IPS-20b (cell line): ENCODE measurements around the gene TFCP2L1.

ENCODE experiments used
- H3K27ac ChIP-seq: one replicate; pipeline ENCODE4 v1.5.1; 2013; ENCODE audit warnings: low read length
- H3K27me3 ChIP-seq: 2 replicates; pipeline ENCODE4 v1.6.1; 2013; ENCODE audit warnings: mild to moderate bottlenecking, low read length, inconsistent platforms; ENCODE audit not compliant: insufficient read depth
- H3K36me3 ChIP-seq: 2 replicates; pipeline ENCODE4 v1.6.1; 2013; ENCODE audit warnings: low read depth, mild to moderate bottlenecking, inconsistent platforms, low read length, moderate library complexity; ENCODE audit not compliant: insufficient read depth
- H3K4me1 ChIP-seq: 2 replicates; pipeline ENCODE4 v1.6.1; 2013; ENCODE audit warnings: mild to moderate bottlenecking, control low read depth, inconsistent platforms, low read length, moderate library complexity; ENCODE audit not compliant: insufficient read depth
- H3K4me3 ChIP-seq: 2 replicates; pipeline ENCODE4 v1.5.1; 2013; ENCODE audit warnings: mild to moderate bottlenecking, low read length, inconsistent platforms
- H3K9ac ChIP-seq: 2 replicates; pipeline ENCODE4 v1.6.1; 2013; ENCODE audit warnings: low read depth, mild to moderate bottlenecking, inconsistent platforms, low read length, moderate library complexity
- H3K9me3 ChIP-seq: 2 replicates; pipeline ENCODE4 v1.6.1; 2013; ENCODE audit warnings: mild to moderate bottlenecking, low read depth, low read length, inconsistent platforms; ENCODE audit not compliant: insufficient read depth

The TFCP2L1 gene

DNA sequence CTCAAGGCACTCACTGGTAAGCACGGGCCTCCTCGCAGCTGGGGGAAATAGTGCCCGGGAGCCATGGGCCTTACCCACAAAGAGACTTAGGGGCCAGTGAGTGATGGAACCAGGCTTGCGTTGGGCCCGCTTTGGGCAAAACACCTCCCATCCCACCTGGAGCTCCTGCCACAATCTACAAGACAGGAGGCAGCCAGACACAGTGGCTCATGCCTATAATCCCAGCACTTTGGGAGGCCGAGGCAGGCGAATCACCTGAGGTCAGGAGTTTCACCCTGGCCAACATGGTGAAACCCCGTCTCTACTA, 88.2 kb downstream of the TFCP2L1 start:
- Histone ChIP-seq H3K27ac (no peak overlapping the region), H3K27me3 (no peaks in the 10 kb centered on the region; the same call in 1 of the 2 replicates), H3K36me3 (no peaks in the 10 kb centered on the region), H3K9me3 (no peaks in the 10 kb centered on the region), H3K4me3 (no peak overlapping the region), H3K4me1 (no peaks in the 10 kb centered on the region), H3K9ac (no peak overlapping the region)

- no peaks in the 10 kb centered on the region for H3K4me1 ChIP-seq
- H3K9ac ChIP-seq, result no peak overlapping the region
- no peaks in the 10 kb centered on the region for H3K36me3 ChIP-seq
- no peak overlapping the region for H3K4me3 ChIP-seq
- H3K27ac ChIP-seq, result no peak overlapping the region
- H3K27me3 ChIP-seq, result no peaks in the 10 kb centered on the region; the same call in 1 of the 2 replicates
- H3K9me3 ChIP-seq, result no peaks in the 10 kb centered on the region
These were observed 88.7 kb downstream of the TFCP2L1 start for GRCh38 chr2:121196132-121196848.

GRCh38 chr2:121195036-121195435, 90.0 kb downstream of the TFCP2L1 start:
- no peaks in the 10 kb centered on the region for H3K9me3 ChIP-seq
- no peak overlapping the region for H3K27ac ChIP-seq
- H3K4me3 ChIP-seq, result no peak overlapping the region
- H3K36me3 ChIP-seq, result no peaks in the 10 kb centered on the region
- no peaks in the 10 kb centered on the region for H3K4me1 ChIP-seq
- H3K9ac ChIP-seq, result no peak overlapping the region
- H3K27me3 ChIP-seq, result no peaks in the 10 kb centered on the region

DNA sequence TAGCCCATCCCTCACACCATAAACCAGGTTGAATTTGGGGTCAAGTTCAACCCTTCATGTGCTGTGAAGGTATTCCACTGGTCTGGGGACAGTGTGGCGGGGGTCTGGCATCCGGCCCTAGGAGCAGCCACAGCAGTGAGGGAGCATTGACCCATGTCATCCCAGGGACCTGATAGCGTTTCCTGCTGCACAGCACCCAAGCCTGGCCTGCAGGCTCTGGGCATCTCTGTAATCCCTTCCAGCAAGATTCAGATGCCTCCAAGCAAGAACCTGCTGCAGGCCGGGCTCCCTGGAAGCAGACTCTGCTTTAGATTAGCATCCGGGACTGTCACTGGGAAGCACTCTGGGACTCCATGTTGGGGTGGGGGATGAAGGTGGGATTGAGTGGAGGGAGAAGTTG, 90.4 kb downstream of the TFCP2L1 start:
- Histone ChIP-seq H3K4me3 (no peak overlapping the region), H3K9me3 (no peaks in the 10 kb centered on the region), H3K36me3 (no peaks in the 10 kb centered on the region), H3K9ac (no peak overlapping the region), H3K27ac (no peak overlapping the region), H3K4me1 (no peaks in the 10 kb centered on the region), H3K27me3 (no peaks in the 10 kb centered on the region)

DNA sequence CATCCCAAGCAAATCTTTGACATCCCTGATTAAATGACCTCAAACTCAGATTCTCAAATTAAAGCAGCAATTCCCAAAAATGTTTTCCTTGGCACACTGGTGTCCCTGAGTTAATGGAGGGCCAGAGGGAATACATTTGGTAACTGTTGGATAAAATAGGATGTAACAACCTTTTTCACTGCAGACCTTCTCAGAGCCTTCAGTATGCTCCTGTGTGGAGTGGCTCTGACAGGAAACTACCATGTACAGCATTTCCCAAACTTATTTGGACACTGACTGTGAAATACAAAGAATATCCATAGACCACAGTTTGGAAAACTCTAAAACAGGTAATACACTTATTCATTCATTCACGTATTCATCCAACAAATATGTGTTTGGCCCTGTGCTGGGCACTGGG, 91.8 kb downstream of the TFCP2L1 start:
- no peaks in the 10 kb centered on the region for H3K27me3 ChIP-seq
- H3K27ac ChIP-seq, result no peak overlapping the region
- H3K9ac ChIP-seq, result no peak overlapping the region
- H3K4me3 ChIP-seq, result no peak overlapping the region
- no peaks in the 10 kb centered on the region for H3K9me3 ChIP-seq
- no peaks in the 10 kb centered on the region for H3K4me1 ChIP-seq
- no peaks in the 10 kb centered on the region for H3K36me3 ChIP-seq

GRCh38 chr2:121192576-121192975, 92.4 kb downstream of the TFCP2L1 start:
- Histone ChIP-seq H3K27ac (no peak overlapping the region), H3K9ac (no peak overlapping the region), H3K9me3 (no peaks in the 10 kb centered on the region), H3K36me3 (no peaks in the 10 kb centered on the region), H3K4me3 (no peak overlapping the region), H3K4me1 (no peaks in the 10 kb centered on the region), H3K27me3 (no peaks in the 10 kb centered on the region)

DNA sequence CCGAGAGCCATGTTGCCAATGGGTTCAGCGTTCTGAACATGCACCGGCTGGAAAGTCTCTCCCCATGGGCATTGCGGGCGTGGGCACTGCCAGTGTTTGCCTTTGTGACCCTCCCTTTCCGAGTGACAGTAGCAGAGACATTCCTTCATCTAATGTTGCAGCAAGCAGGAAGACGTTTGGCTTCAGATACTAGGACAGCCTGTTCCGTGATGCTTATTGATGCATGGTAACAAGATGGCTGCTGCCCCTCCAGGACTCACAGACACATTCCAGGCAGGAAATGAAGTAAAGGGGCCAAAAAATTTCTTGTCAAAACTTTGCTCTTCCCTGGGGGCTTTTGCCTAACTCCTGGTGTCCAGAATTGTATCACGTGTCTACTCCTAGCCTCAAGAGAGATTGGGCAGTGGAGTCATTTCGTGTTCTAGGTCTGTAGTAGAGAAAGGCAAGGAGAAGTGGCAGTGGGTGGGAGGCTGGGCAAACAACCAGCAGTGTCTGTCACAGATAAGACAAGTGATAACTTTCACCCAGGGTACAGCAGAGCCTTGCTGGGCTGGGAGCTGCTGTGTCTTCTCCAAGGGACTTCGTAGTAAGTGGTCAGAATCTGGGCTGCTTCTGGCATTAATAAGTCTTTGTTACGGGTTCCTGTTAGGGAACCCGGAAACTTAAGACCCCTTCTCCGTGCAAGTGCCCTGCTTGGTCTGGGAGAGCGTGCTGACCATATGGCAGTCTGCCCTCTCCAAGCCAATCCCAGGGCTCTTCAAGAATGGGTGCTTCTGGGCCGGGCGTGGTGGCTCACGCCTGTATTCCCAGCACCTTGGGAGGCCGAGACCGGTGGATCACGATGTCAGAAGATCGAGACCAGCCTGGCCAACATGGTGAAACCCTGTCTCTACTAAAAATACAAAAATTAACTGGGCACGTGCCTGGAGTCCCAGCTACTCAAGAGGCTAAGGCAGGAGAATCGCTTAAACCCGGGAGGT, 93.5 kb downstream of the TFCP2L1 start:
- H3K4me3 ChIP-seq, result no peak overlapping the region
- no peaks in the 10 kb centered on the region for H3K36me3 ChIP-seq
- no peaks in the 10 kb centered on the region for H3K27me3 ChIP-seq
- no peaks in the 10 kb centered on the region for H3K9me3 ChIP-seq
- no peaks in the 10 kb centered on the region for H3K4me1 ChIP-seq
- H3K27ac ChIP-seq, result no peak overlapping the region
- H3K9ac ChIP-seq, result no peak overlapping the region

DNA sequence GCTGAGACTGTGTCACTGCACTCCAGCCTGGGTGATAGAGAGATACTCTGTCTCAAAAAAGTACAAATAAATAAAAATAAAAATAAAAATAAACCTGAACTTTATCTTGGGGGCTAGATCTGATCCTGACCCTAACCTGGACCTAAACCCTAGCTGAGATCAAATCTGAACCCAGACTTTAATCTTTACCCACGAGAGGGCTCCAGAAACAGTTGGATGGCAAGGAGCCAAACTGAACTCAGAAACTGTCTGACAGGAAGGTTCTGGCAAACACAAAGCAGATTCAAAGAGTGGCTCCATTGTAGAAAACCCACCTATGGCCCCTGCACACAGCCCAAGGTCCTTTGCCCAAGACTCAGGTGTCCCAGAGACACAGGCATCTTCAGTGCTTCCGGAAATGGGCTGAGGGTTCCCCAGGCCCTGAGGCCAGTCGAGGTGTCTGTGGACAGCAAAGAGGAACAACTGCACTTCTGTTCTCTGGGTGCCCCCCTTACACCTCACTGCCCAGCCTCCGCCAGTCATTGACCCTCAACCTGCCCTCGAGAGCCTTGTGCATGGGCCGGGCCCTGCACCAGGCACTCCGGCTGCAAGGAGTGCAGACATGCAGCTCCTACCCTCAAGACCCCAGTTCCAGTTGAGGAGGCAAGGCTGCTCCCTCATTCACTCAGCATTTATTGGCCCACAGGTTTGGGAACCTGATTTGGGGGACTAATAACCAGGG, 95.2 kb downstream of the TFCP2L1 start:
- Histone ChIP-seq H3K27ac (no peak overlapping the region), H3K4me3 (no peak overlapping the region), H3K27me3 (no peaks in the 10 kb centered on the region), H3K36me3 (no peaks in the 10 kb centered on the region), H3K9me3 (no peaks in the 10 kb centered on the region), H3K4me1 (no peaks in the 10 kb centered on the region), H3K9ac (no peak overlapping the region)

- H3K9me3 ChIP-seq, result no peaks in the 10 kb centered on the region
- H3K4me3 ChIP-seq, result no peak overlapping the region
- no peak overlapping the region for H3K27ac ChIP-seq
- no peaks in the 10 kb centered on the region for H3K36me3 ChIP-seq
- no peaks in the 10 kb centered on the region for H3K27me3 ChIP-seq
- H3K4me1 ChIP-seq, result no peaks in the 10 kb centered on the region
- no peak overlapping the region for H3K9ac ChIP-seq
These were observed 96.0 kb downstream of the TFCP2L1 start for GRCh38 chr2:121189011-121189410.

GRCh38 chr2:121187982-121188411, 97.0 kb downstream of the TFCP2L1 start:
- Histone ChIP-seq H3K36me3 (no peaks in the 10 kb centered on the region), H3K9ac (no peak overlapping the region), H3K4me1 (no peaks in the 10 kb centered on the region), H3K27me3 (no peaks in the 10 kb centered on the region), H3K9me3 (no peaks in the 10 kb centered on the region), H3K4me3 (no peak overlapping the region), H3K27ac (no peak overlapping the region)

DNA sequence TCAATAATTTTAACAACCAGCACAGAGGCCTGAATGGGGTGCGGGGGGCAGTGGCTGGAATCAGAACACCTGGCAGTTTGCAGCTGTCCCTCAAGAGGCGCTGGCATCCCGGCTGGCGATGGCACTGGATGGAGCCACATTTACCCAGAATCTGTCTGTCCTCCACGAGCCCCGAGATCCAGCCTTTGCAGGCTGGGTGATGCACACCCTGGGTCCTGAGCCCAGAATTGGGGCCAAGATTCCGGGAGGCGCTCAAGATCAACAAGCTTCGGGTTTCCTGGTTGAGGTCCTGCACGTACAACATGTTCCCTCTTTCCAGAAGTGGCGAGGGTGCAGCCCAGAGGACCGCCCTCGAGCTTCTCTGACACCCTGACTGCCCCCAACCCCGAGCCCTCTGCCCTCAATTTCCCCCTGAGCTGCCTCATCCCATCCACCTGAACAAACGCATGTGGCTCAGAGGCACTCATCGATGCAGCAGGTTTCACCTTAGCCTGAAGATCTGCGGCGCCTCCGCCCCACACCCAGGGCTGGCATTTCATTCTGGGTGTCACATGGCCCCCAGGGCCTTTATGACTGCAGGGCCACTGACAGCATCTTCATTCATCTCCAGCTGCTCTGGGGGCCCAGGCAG, 97.5 kb downstream of the TFCP2L1 start:
- Histone ChIP-seq H3K27me3 (no peaks in the 10 kb centered on the region), H3K27ac (no peak overlapping the region), H3K4me1 (no peaks in the 10 kb centered on the region), H3K9ac (no peak overlapping the region), H3K36me3 (no peaks in the 10 kb centered on the region), H3K4me3 (no peak overlapping the region), H3K9me3 (no peaks in the 10 kb centered on the region)
